Liver (tissue), 9 donors: ENCODE results near the gene HDAC9. TPM values are rescaled to one million over a fixed set of nuclear protein-coding genes. Genes with fewer than 3 reads are reported as not detected.

Experiments used
- DNase-seq: peaks from one replicate; pipeline ENCODE4 v3.0.0-alpha.2; 2017; ENCODE audit warnings: low spot score
- H3K27ac ChIP-seq, 2 donors: one replicate each; pipeline ENCODE4 v1.7.0; 2013; ENCODE audit warnings: inconsistent platforms in 2 of 2, low read length in 2 of 2, control low read depth in 1 of 2, low read depth in 1 of 2, mild to moderate bottlenecking in 1 of 2
- H3K27me3 ChIP-seq, 4 donors: one replicate each; pipeline versions ENCODE4 v1.6.1 to v1.7.0; 2013; ENCODE audit warnings: low read length in 3 of 4, inconsistent platforms in 1 of 4, mild to moderate bottlenecking in 1 of 4, moderate library complexity in 1 of 4; ENCODE audit not compliant: control insufficient read depth in 4 of 4, insufficient read depth in 4 of 4
- H3K36me3 ChIP-seq, 4 donors: one replicate each; pipeline versions ENCODE4 v1.6.1 to v1.7.0; 2013; ENCODE audit warnings: low read length in 3 of 4, mild to moderate bottlenecking in 3 of 4, low read depth in 1 of 4, moderate library complexity in 1 of 4; ENCODE audit not compliant: control insufficient read depth in 4 of 4, insufficient read depth in 3 of 4
- H3K4me1 ChIP-seq, 4 donors: one replicate each; pipeline versions ENCODE4 v1.6.1 to v1.7.0; 2013; ENCODE audit warnings: low read length in 3 of 4, mild to moderate bottlenecking in 3 of 4, moderate library complexity in 1 of 4; ENCODE audit not compliant: control insufficient read depth in 4 of 4, insufficient read depth in 4 of 4
- H3K4me3 ChIP-seq, 3 donors: one replicate each; pipeline versions ENCODE4 v1.6.1 to v1.7.0; 2013; ENCODE audit warnings: low read length in 3 of 3, control low read depth in 1 of 3, low read depth in 1 of 3, mild to moderate bottlenecking in 1 of 3
- H3K9ac ChIP-seq, 2 donors: one replicate each; pipeline ENCODE4 v1.7.0; 2013; ENCODE audit warnings: low read length in 2 of 2, mild to moderate bottlenecking in 2 of 2, moderate library complexity in 2 of 2, control low read depth in 1 of 2, low read depth in 1 of 2
- H3K9me3 ChIP-seq, 4 donors: one replicate each; pipeline versions ENCODE4 v1.6.1 to v1.7.0; 2013; ENCODE audit warnings: low read length in 3 of 4; ENCODE audit not compliant: control insufficient read depth in 4 of 4
- FOXA1 ChIP-seq: IDR thresholded peaks from 2 replicates; pipeline ENCODE4 v1.6.1; 2016; ENCODE audit warnings: antibody characterized with exemption
- FOXA2 ChIP-seq: IDR thresholded peaks from 2 replicates; pipeline ENCODE4 v1.6.1; 2016; ENCODE audit warnings: antibody characterized with exemption
- GABPA ChIP-seq, 2 donors: IDR thresholded peaks in 1 of 2; conservative IDR thresholded peaks in 1 of 2; 2 replicates each; pipeline ENCODE4 v1.6.1; 2016; ENCODE audit warnings: antibody characterized with exemption in 2 of 2, mild to moderate bottlenecking in 1 of 2, moderate library complexity in 1 of 2
- JUND ChIP-seq, 2 donors: IDR thresholded peaks; 2 replicates each; pipeline ENCODE4 v1.6.1; 2016; ENCODE audit warnings: antibody characterized with exemption in 2 of 2
- NR2F2 ChIP-seq: IDR thresholded peaks from 2 replicates; pipeline ENCODE4 v1.6.1; 2016; ENCODE audit warnings: antibody characterized with exemption
- RAD21 ChIP-seq, 2 donors: IDR thresholded peaks; 2 replicates each; pipeline ENCODE4 v1.6.1; 2016; ENCODE audit warnings: antibody characterized with exemption in 2 of 2, mild to moderate bottlenecking in 2 of 2
- RXRA ChIP-seq, 2 donors: IDR thresholded peaks; 2 replicates each; pipeline ENCODE4 v1.6.1; 2017 to 2018; ENCODE audit warnings: antibody characterized with exemption in 2 of 2, mild to moderate bottlenecking in 1 of 2
- SP1 ChIP-seq: IDR thresholded peaks from 2 replicates; pipeline ENCODE4 v1.6.1; 2018; ENCODE audit warnings: antibody characterized with exemption, mild to moderate bottlenecking
- WGBS: extraction: QIAGEN DNeasy Blood & Tissue Kit; methylation state at CpG from one replicate; pipeline ENCODE4 v1.1.7; 2013; 5-methylcytosine and 5-hydroxymethylcytosine counted together
- polyA plus RNA-seq, 2 donors: library from polyadenylated mRNA; stranded (reverse) in 1 of 2; unstranded in 1 of 2; fragments of 200-250 nt in 1 of 2; fragments of >200 nt in 1 of 2; fragmentation: Nextera tagmentation in 1 of 2; extraction: Ambion mirVana in 1 of 2; gene quantifications; one replicate each; pipeline versions ENCODE4 v1.2.1 to v1.2.3, GENCODE V29; 2013 to 2015
- total RNA-seq, 2 donors: library from RNA; depleted of rRNA; stranded (reverse); fragments of >200 nt; gene quantifications; one replicate each; pipeline ENCODE4 v1.2.3, GENCODE V29; 2014
- TF ChIP-seq, protein P1 (sequence below): IDR thresholded peaks from 2 replicates; pipeline ENCODE4 v1.6.1; 2016; ENCODE audit warnings: antibody characterized with exemption
- donor health status: healthy.
- donor health status: healthy.
- donor health status: healthy.
- donor health status: healthy.
- donor health status: healthy.

Gene HDAC9
- total and polyA plus RNA-seq, 4 donors = 1.0 to 10.1 (median 2.3) TPM

DNA sequence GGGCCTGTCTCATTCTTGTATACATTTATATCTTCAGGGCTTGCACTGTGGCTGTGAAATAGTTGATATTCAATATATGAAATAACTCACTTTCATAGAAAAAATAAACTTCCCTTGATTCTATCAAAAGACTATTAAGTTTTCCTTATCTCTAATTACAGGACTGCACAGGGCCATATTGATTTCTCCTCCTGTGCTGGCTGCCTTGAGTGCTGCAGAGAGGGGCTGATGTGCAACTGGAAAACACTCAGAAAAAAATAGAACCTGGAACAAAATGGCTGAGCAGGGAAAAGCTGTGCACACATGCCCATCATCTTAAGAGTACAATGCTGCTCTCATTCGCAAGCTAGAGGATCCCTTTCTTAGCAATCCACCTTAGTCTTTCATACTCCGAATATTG is 5.9 kb upstream of the HDAC9 start:
- Histone ChIP-seq H3K4me1 (no peaks in the 10 kb centered on the region), H3K9ac (no peak overlapping the region), H3K27me3 (peaks cover 0 to 5% (median 0%) of the 10 kb centered on the region in 4 donors), H3K4me3 (no peak overlapping the region), H3K36me3 (no peaks in the 10 kb centered on the region), H3K27ac (no peak overlapping the region), H3K9me3 (no peaks in the 10 kb centered on the region)
- WGBS = 95% methylated on average over 2 of the region's 2 CpGs
- no peak for TF ChIP-seq JUND (IDR thresholded peaks at IDR 0.05)
- no peak for DNase-seq

DNA sequence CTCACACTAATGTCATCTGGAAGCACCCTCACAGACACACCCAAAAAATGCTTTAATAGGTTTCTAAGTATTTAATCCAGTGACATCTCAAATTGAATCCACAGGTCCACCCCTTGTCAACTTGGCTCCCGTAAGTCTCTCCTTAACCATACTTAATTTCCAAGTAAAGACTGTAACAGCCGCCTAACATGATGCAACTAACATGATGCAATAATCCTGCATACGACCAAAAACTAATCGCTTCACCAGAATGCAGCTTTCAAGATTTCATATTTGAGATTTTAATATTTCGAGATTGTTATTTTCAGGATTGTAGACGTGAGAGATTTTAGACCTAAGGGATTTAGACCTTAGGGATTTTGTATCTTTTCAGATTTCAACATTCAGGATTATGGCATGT is 3.7 kb upstream of the HDAC9 start:
- H3K36me3 ChIP-seq = no peaks in the 10 kb centered on the region
- no peak overlapping the region for H3K4me3 ChIP-seq
- no peaks in the 10 kb centered on the region for H3K4me1 ChIP-seq
- no peak overlapping the region for H3K9ac ChIP-seq
- WGBS = 67% methylated on average over 6 of the region's 6 CpGs
- H3K9me3 ChIP-seq = no peaks in the 10 kb centered on the region
- H3K27me3 ChIP-seq = peaks cover 0 to 5% (median 0%) of the 10 kb centered on the region in 4 donors
- no peak for TF ChIP-seq RXRA (IDR thresholded peaks at IDR 0.05)
- no peak for TF ChIP-seq FOXA2
- TF ChIP-seq JUND (IDR thresholded peaks at IDR 0.05) = no peak
- no peak for TF ChIP-seq NR2F2
- TF ChIP-seq SP1 = no peak
- no peak for TF ChIP-seq GABPA (IDR thresholded peaks at IDR 0.05 in 1 of 2, conservative IDR thresholded peaks at IDR 0.05 in 1 of 2)
- TF ChIP-seq RAD21 (IDR thresholded peaks at IDR 0.05) = no peak
- no peak for DNase-seq
- H3K27ac ChIP-seq = no peak overlapping the region

DNA sequence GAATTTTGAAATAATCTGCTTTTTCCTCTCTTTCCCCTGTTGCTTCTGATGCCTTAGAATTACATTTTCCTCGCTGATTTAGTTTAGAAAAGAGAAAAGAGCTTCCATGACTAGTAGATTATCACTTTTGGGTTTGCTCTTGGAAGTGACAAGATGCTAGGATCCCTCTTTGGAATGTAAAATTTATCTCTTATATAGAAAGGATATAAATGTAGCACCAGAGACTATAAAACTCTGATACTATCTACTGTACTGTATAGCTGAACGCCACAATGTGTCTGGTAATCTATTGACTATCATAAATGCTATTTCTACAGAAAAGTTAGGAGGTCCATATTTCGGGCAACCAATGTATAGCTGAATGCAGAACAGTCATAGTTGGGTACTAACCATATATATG is 1.1 kb upstream of the HDAC9 start:
- TF ChIP-seq, protein P1, sequence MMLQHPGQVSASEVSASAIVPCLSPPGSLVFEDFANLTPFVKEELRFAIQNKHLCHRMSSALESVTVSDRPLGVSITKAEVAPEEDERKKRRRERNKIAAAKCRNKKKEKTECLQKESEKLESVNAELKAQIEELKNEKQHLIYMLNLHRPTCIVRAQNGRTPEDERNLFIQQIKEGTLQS = no peak
- no peak for TF ChIP-seq RXRA (IDR thresholded peaks at IDR 0.05)
- no peak for TF ChIP-seq SP1
- no peak for TF ChIP-seq FOXA1
- no peak for TF ChIP-seq GABPA (IDR thresholded peaks at IDR 0.05 in 1 of 2, conservative IDR thresholded peaks at IDR 0.05 in 1 of 2)
- no peak for TF ChIP-seq RAD21 (IDR thresholded peaks at IDR 0.05)
- TF ChIP-seq JUND (IDR thresholded peaks at IDR 0.05) = no peak
- no peak for DNase-seq
- Histone ChIP-seq H3K27ac (no peak overlapping the region), H3K36me3 (no peaks in the 10 kb centered on the region), H3K4me3 (no peak overlapping the region), H3K9ac (no peak overlapping the region), H3K9me3 (no peaks in the 10 kb centered on the region), H3K27me3 (peaks cover 0 to 13% (median 1%) of the 10 kb centered on the region in 4 donors), H3K4me1 (peaks cover 0 to 6% (median 5%) of the 10 kb centered on the region in 4 donors)
- WGBS = 89% methylated on average over 3 of the region's 3 CpGs

DNA sequence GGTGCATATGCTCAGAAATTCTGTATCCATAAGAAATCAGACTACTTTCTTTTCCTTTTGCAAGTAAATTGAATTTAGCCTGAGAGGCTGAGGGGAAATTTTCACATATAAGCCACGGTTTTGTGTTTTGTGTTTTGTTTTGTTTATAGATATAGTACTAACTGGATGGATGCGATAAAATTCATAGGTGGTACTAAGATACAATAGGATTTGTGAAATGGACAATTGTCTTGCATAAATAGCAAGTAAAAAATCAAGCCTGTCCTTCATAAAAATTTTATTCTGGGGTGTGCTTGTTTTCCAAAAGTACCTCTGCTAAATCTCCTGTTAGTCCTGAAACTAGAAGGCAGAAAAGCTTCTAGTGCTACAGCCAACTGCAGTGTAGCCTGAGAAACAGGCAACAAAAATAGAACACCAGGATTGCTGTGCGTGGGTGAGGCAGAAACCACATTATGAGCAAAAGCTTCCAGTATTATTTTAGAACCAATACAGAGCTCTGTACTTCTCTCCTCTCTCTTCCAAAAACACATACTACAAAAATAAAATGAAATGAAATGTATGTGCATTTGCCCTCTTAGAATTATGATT is 634 bp upstream of the HDAC9 start:
- H3K9ac ChIP-seq = no peak overlapping the region
- DNase-seq = no peak
- H3K27me3 ChIP-seq = peaks cover 0 to 13% (median 1%) of the 10 kb centered on the region in 4 donors
- no peaks in the 10 kb centered on the region for H3K36me3 ChIP-seq
- no peaks in the 10 kb centered on the region for H3K9me3 ChIP-seq
- no peak overlapping the region for H3K27ac ChIP-seq
- TF ChIP-seq NR2F2 = no peak
- H3K4me1 ChIP-seq = peaks cover 0 to 9% (median 6%) of the 10 kb centered on the region in 4 donors
- H3K4me3 ChIP-seq = no peak overlapping the region
- WGBS = 83% methylated on average over 3 of the region's 3 CpGs
